A673 (cell line): ENCODE measurements around the gene CDH15.

Experiments
- CTCF ChIP-seq: fragments of 300-800, 200-600 bp; sonication (generic); conservative IDR thresholded peaks from 2 replicates; pipeline ENCODE4 v1.5.1; 2017; ENCODE audit warnings: low read depth, mild to moderate bottlenecking, antibody characterized with exemption, low read length, moderate library complexity, mixed read lengths
- EZH2 ChIP-seq: fragments of 200-600 bp; sonication (generic); IDR thresholded peaks from 2 replicates; pipeline ENCODE4 v1.6.1; 2017; ENCODE audit warnings: borderline replicate concordance, low read depth, mild to moderate bottlenecking, mixed read lengths, antibody characterized with exemption, low read length; ENCODE audit not compliant: poor library complexity, severe bottlenecking

- TF ChIP-seq CTCF = no peak
- no peak for TF ChIP-seq EZH2
These were observed 31.1 kb upstream of the CDH15 start for GRCh38 chr16:89140401-89140800.
